Vagina (tissue), 2 donors: ENCODE data around the gene LAMP2.

Experiments
- POLR2A ChIP-seq, 2 donors: fragments of 450-650 bp; IDR thresholded peaks; one replicate each; pipeline ENCODE4 v1.6.1; 2017; ENCODE audit warnings: antibody characterized with exemption in 2 of 2, mild to moderate bottlenecking in 2 of 2, moderate library complexity in 2 of 2
- POLR2AphosphoS5 ChIP-seq, 2 donors: sonication (generic); formaldehyde crosslinking; IDR thresholded peaks; one replicate each; pipeline ENCODE4 v1.9.0; 2017; ENCODE audit warnings: antibody characterized with exemption in 2 of 2, mild to moderate bottlenecking in 2 of 2, low read depth in 1 of 2; ENCODE audit not compliant: insufficient read depth in 1 of 2
- TF ChIP-seq, protein P1 (sequence below), 3 experiments: fragments of 450-650 bp in 2 of 3; fragments of 200-600 bp in 1 of 3; sonication (generic) in 1 of 3; IDR thresholded peaks; one replicate each; pipeline ENCODE4 v1.5.1; 2017 to 2019; ENCODE audit warnings: antibody characterized with exemption in 3 of 3, mild to moderate bottlenecking in 2 of 3, moderate library complexity in 2 of 3

DNA sequence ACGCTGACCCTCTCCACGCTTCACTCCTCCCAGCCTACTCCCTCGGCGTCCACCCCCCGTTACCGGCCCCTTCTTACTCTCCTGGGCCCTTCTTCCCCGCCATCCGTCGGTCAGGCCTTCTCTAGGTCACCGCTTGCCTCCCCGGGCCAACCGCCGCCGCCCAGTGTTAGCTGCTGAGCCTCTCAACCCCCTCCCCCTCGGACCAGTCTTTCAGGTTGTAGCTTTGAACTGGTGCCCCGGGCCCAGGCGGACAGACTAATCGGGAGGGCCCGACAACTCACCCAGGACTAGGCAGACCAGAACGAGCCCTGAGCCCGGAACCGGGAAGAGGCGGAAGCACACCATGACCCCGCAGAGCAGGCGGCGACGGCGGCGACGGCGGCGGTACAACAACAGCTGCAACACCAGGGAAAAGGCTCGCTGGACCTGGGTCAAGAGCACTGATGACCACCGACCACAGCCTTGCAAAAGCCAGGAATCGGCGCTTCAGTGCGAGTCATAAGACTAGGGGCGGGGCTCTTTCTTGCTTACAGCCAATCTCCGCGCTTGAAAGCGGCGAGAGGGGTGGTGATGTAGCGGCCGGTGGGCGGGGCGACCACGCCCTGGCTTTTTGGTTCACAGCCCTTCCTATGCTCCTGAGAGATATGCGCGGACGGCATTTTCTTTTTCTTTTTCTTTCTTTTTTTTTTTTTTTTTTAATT, at the start of gene LAMP2:
- TF ChIP-seq, protein P1, sequence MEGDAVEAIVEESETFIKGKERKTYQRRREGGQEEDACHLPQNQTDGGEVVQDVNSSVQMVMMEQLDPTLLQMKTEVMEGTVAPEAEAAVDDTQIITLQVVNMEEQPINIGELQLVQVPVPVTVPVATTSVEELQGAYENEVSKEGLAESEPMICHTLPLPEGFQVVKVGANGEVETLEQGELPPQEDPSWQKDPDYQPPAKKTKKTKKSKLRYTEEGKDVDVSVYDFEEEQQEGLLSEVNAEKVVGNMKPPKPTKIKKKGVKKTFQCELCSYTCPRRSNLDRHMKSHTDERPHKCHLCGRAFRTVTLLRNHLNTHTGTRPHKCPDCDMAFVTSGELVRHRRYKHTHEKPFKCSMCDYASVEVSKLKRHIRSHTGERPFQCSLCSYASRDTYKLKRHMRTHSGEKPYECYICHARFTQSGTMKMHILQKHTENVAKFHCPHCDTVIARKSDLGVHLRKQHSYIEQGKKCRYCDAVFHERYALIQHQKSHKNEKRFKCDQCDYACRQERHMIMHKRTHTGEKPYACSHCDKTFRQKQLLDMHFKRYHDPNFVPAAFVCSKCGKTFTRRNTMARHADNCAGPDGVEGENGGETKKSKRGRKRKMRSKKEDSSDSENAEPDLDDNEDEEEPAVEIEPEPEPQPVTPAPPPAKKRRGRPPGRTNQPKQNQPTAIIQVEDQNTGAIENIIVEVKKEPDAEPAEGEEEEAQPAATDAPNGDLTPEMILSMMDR (IDR thresholded peaks at IDR 0.05): no peak
- TF ChIP-seq POLR2A (IDR thresholded peaks at IDR 0.05) (peak in 1 of 2 donors; percentile 80), POLR2AphosphoS5 (IDR thresholded peaks at IDR 0.05; ENCODE audit: insufficient read depth in 1 of 2, low read depth in 1 of 2) (peak; percentile 77 to 96)
